Muscle of arm (tissue), 12 donors: Measurements from ENCODE around the gene ARHGAP15. TPM values are rescaled to one million over a fixed set of nuclear protein-coding genes. Genes with fewer than 3 reads are reported as not detected.

Experiments used
- DNase-seq: peaks from one replicate; pipeline ENCODE4 v3.0.0-alpha.2; 2013
- polyA plus RNA-seq, 12 donors: library from polyadenylated mRNA; unstranded; fragments of 120-200 nt; gene quantifications; one replicate each; pipeline ENCODE4 v1.2.1, GENCODE V29; 2013; ENCODE audit not compliant: insufficient read length in 12 of 12

ARHGAP15 gene
- polyA plus RNA-seq, 12 donors: 6.9 to 19.2 (median 9.6) TPM; not detected in 2

DNA sequence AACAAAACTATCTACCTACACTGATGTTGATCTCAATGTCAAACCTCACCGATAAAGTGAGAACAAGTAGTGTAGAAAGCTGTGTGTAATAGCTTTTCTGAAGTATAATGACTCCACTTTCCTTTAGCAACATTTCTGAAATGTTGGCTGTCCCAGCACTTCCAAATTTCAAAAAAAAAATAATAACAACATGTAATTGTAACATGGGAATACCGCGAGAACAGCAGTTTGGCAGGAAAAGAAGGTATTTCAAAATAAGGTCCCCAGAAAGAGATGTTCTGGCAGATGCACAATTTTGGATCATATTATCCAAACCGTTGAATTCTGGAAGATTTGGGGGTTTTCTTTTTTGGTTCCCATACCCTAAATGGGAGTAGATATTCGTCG lies 352.0 kb downstream of the ARHGAP15 start:
- peak; percentile 88 for DNase-seq

DNA sequence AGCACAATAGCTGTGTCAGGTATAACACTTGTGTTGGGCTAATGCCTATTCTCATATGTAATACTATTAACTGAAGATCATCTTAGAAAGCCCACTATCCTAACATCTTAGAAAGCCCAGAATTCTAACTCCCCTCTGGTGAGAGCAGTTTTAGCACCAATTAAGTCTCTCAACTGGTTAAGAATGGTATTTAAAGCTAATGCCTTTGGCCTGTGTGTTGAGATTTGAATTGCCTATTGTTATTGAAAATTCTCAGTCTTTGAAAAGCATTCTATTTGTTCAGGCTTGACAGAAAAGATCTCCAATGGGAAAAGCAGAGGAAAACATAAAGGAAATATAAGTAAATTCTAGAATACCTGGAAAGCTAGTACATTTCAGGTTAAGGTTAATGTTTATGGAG lies 352.5 kb downstream of the ARHGAP15 start:
- DNase-seq: no peak

DNA sequence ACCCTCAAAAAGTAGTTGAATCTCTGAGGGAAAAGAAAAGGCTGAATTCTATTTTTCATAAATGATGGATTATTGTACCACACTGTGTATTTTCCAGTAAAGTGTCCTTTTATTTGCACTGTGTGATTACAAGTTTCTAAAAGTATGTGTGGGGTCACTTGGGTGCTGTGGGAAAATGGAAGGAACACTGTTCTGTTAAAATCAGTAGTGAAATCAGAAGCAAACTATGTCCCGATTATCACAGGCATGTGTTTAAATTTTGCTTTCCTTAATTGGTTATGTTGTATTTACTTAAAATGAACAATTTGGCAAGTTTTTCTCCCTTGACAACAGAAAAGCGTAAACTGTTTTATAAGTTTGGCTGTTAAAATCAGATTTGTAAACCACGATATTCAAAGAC lies 353.1 kb downstream of the ARHGAP15 start:
- DNase-seq: peak; percentile 66

GRCh38 chr2:143482771-143483170 lies 353.6 kb downstream of the ARHGAP15 start:
- peak; percentile 79 for DNase-seq

GRCh38 chr2:143486976-143487375 lies 357.8 kb downstream of the ARHGAP15 start:
- no peak for DNase-seq

GRCh38 chr2:143489145-143489544 lies 359.9 kb downstream of the ARHGAP15 start:
- no peak for DNase-seq

DNA sequence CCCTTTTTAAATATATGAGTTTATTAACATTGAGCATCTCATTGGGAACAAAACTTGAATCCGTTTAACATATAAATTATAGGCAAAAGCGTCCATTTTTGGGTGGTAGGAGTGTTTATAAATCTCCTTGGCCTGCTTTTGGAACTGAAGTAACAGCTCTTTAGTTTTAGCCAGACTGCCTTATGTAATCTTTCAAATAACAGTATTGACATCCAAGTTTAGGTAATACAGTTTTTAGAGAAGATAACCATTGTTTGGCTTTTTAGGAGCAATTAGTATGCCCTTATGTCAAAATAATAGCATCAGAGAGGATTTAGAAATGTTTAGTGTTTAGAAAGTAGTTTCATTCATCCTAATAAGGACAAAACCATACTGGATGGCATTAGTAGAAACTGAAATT lies 361.9 kb downstream of the ARHGAP15 start:
- DNase-seq: no peak

DNA sequence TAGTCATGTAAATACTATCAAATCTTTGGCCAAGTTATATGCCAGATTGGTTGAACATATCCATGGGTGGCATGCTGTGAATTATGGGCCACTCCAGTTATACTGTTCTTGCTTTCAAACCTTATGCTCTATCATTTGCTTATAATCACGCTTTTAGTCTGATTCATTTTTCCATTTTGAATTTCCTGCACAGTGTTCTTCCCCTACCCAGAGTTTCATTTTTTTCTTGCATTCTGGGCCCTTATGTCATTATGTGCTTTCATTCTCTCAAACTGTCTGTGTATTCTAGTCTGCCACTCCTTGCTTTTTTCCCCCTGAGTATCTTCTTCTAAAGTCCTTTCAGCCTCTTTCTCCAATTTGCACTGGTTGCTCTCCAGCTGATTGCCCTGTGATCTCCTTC lies 364.1 kb downstream of the ARHGAP15 start:
- no peak for DNase-seq

GRCh38 chr2:143497726-143498125 lies 368.5 kb downstream of the ARHGAP15 start:
- DNase-seq: no peak

DNA sequence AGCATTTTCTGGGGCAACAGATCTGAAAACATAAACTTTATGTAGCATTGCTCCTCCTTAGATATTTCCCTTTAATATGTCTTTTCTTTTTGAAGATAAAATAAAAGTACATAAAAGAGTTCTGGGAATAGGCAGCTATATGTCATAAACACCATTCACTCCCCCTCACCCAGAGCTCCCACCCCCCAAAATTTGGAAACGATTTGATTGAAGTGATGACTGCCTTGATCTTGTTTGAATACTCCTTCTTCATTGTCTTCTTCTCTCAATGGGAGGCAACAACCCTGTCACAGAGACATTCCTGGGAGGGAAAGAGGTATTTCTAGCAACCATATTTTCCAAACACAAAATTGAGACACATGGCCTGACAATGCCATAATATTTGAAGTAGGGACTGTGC lies 369.3 kb downstream of the ARHGAP15 start:
- DNase-seq: no peak

DNA sequence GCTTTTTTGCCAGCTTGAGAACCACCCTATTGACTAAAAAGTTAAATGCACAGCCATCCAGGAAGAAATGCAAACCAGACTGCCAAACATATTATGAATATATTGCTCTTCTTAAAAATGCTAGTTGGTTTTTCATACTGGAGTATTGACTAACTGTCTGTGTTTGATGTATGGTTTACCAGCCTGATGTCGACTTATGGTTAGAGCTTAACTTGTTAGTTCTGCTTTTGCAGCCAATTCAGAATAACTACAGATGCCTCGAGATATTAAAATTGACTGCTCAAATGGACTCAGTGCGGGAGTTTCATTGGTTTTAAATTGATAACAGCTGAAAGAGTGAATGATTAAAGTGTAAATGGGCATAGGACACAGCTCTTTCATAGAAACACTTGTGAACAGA lies 369.8 kb downstream of the ARHGAP15 start:
- DNase-seq: no peak

DNA sequence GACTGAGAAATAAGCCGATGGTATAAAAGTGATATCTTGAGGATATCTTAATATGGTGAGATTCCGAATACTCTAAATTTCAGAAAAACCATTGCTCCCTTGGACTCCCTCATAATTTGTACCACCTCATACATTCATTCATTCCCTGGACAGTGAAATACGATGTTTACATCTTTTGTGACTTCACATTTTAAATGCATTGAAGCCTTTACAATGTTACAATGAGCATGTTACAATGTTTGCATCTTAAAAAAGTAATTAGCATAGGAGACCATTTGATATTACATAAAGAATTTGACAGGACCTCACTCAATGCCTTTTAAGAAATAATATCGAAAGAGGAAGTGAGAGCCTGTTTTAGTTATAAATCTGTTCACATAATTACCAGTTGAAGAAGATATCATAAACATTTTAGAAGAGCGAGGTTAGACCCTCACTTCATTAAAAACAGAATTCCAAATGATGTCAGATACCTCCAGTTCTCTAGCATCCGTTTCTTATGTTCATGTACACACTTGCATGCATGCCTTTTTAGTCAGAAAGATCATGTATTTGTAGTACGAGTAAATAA lies 372.0 kb downstream of the ARHGAP15 start:
- DNase-seq: no peak

GRCh38 chr2:143503280-143503679 lies 374.1 kb downstream of the ARHGAP15 start:
- no peak for DNase-seq

- DNase-seq: no peak
These were observed 375.2 kb downstream of the ARHGAP15 start for GRCh38 chr2:143504397-143504796.

DNA sequence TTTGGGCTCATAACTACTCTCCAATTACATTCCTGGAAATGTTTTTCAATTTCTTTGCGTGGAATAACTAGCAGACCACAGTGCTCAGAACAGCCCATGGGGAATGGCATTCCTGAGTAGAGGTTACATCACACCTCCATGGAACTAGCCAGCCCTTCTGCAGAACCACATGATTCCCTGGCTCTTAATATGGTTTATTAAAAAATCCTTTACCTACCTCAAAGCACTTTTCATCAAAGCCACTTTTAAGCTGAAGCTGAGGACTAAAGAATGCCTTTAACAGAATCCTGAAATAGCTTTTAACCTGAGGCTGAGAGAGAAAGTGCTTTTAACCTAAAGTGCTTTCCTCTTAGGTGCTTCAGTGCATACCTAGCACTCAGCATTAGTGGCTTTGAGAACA lies 376.3 kb downstream of the ARHGAP15 start:
- DNase-seq: no peak

DNA sequence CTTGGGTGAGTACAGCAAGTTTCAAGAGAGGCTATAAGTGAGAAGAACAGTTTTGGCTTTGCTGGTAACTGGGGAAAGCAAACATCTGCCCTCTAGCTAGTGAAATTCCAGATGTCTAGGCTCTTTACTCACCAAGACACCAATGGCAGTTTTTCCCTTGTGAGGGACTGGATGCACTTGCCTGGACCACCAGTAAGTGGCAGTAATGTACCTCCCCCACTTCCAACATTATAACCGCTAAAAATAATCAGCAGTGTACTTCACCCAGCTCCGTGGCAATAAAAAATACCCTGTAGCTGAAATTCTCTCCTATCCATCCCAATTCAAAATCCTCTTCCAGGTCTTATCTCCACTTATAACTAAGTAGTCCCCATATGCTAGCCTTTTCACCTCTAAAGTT lies 383.9 kb downstream of the ARHGAP15 start:
- peak; percentile 45 for DNase-seq

GRCh38 chr2:143514413-143514812 lies 385.2 kb downstream of the ARHGAP15 start:
- DNase-seq: no peak

GRCh38 chr2:143515318-143515717 lies 386.1 kb downstream of the ARHGAP15 start:
- no peak for DNase-seq

- no peak for DNase-seq
These were observed 390.3 kb downstream of the ARHGAP15 start for GRCh38 chr2:143519521-143519920.

GRCh38 chr2:143521396-143521795 lies 392.2 kb downstream of the ARHGAP15 start:
- no peak for DNase-seq

DNA sequence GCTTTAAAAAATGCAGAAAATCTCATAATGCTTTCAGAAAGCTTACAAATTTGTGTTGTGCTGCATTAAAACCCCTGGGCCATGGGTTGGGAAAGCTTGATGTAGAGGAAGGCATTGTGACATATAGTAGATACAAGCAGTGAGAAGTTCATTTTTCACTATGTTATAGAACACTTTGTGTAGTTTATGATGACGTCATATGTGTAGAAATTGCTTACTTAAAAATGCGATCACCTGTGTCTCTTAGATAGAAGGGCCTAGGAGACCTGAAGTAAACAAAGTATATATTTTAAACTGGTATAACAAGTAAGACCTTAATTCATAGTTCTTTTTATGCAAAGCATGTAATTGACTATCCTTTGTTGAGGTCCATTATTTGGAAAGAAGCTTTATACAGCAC lies 393.5 kb downstream of the ARHGAP15 start:
- DNase-seq: no peak

GRCh38 chr2:143524119-143524553 lies 394.9 kb downstream of the ARHGAP15 start:
- no peak for DNase-seq

- DNase-seq: peak; percentile 51
These were observed 395.6 kb downstream of the ARHGAP15 start for GRCh38 chr2:143524559-143525401.
